ENCODE results near the gene DELE1.

GRCh38 chr5:141902015-141902814 is 21.5 kb upstream of the DELE1 start:
- TF ChIP-seq ZFX (IDR thresholded peaks at IDR 0.05): no peak
- no peak for TF ChIP-seq CTCF (conservative IDR thresholded peaks at IDR 0.05)
